Osteocyte (in vitro differentiated cells): ENCODE data around the gene LEMD1. TPM values are rescaled to one million over a fixed set of nuclear protein-coding genes. Genes with fewer than 3 reads are reported as not detected.

Source experiments
- DNase-seq: peaks from one replicate; pipeline ENCODE4 v3.0.0; 2021; ENCODE audit warnings: mixed read lengths; ENCODE audit not compliant: unreplicated experiment; ENCODE audit errors: extremely low spot score
- H3K27ac Mint-ChIP-seq: one replicate; pipeline ENCODE4 v1.8.0; 2021; ENCODE audit warnings: mild to moderate bottlenecking, mixed read lengths; ENCODE audit not compliant: unreplicated experiment
- H3K27me3 Mint-ChIP-seq: one replicate; pipeline ENCODE4 v1.8.0; 2021; ENCODE audit warnings: mixed read lengths; ENCODE audit not compliant: unreplicated experiment
- H3K36me3 Mint-ChIP-seq: one replicate; pipeline ENCODE4 v1.8.0; 2021; ENCODE audit warnings: mixed read lengths; ENCODE audit not compliant: unreplicated experiment
- H3K4me1 Mint-ChIP-seq: one replicate; pipeline ENCODE4 v1.8.0; 2021; ENCODE audit warnings: mixed read lengths; ENCODE audit not compliant: unreplicated experiment
- H3K4me3 Mint-ChIP-seq: one replicate; pipeline ENCODE4 v1.8.0; 2021; ENCODE audit warnings: mild to moderate bottlenecking, moderate library complexity, mixed read lengths; ENCODE audit not compliant: unreplicated experiment
- H3K9me3 Mint-ChIP-seq: one replicate; pipeline ENCODE4 v1.8.0; 2021; ENCODE audit warnings: mixed read lengths; ENCODE audit not compliant: unreplicated experiment
- CTCF ChIP-seq: fragments of 200-600 bp; sonication (generic); IDR thresholded peaks from 2 replicates; pipeline ENCODE4 v1.5.0; 2021; ENCODE audit warnings: antibody characterized with exemption, mild to moderate bottlenecking, moderate library complexity
- total RNA-seq: library from RNA; stranded (reverse); gene quantifications from 2 replicates; pipeline ENCODE4 v1.2.1, GENCODE V29; 2021

The LEMD1 gene
- total RNA-seq, 1 donor from 2014 or later, result not detected

- DNase-seq, result no peak
These were observed 16.6 kb upstream of the LEMD1 start for GRCh38 chr1:205438213-205439158.

GRCh38 chr1:205437570-205437969, 15.7 kb upstream of the LEMD1 start:
- no peak for DNase-seq
- H3K27ac Mint-ChIP-seq, result no peak overlapping the region
- H3K9me3 Mint-ChIP-seq, result no peaks in the 10 kb centered on the region
- TF ChIP-seq CTCF, result no peak
- H3K4me3 Mint-ChIP-seq, result no peak overlapping the region
- H3K4me1 Mint-ChIP-seq, result peaks cover 8% of the 10 kb centered on the region
- H3K27me3 Mint-ChIP-seq, result peaks cover 62% of the 10 kb centered on the region
- no peaks in the 10 kb centered on the region for H3K36me3 Mint-ChIP-seq

More at GRCh38 chr1:205438213-205439158, 16.6 kb upstream of the LEMD1 start:
- Mint-ChIP-seq H3K9me3 (no peaks in the 10 kb centered on the region), H3K4me1 (peaks cover 8% of the 10 kb centered on the region), H3K4me3 (no peak overlapping the region), H3K27ac (no peak overlapping the region), H3K27me3 (peaks cover 60% of the 10 kb centered on the region), H3K36me3 (no peaks in the 10 kb centered on the region)
- TF ChIP-seq CTCF, result peak; percentile 20

GRCh38 chr1:205436776-205437410, 15.0 kb upstream of the LEMD1 start:
- H3K4me1 Mint-ChIP-seq, result peaks cover 8% of the 10 kb centered on the region
- no peak overlapping the region for H3K4me3 Mint-ChIP-seq
- peaks cover 62% of the 10 kb centered on the region for H3K27me3 Mint-ChIP-seq
- no peak for DNase-seq
- no peaks in the 10 kb centered on the region for H3K9me3 Mint-ChIP-seq
- no peak overlapping the region for H3K27ac Mint-ChIP-seq
- no peak for TF ChIP-seq CTCF
- H3K36me3 Mint-ChIP-seq, result no peaks in the 10 kb centered on the region

GRCh38 chr1:205435578-205436573, 14.0 kb upstream of the LEMD1 start:
- no peak overlapping the region for H3K27ac Mint-ChIP-seq
- TF ChIP-seq CTCF, result no peak
- no peaks in the 10 kb centered on the region for H3K36me3 Mint-ChIP-seq
- H3K4me3 Mint-ChIP-seq, result no peak overlapping the region
- H3K4me1 Mint-ChIP-seq, result peaks cover 11% of the 10 kb centered on the region
- no peak for DNase-seq
- H3K9me3 Mint-ChIP-seq, result no peaks in the 10 kb centered on the region
- peaks cover 62% of the 10 kb centered on the region for H3K27me3 Mint-ChIP-seq
